Kidney (tissue), 14 donors: Measurements from ENCODE around the gene EIF4E1B. TPM values are rescaled to one million over a fixed set of nuclear protein-coding genes. Genes with fewer than 3 reads are reported as not detected.
A peak's percentile ranks its signal among the peaks of the same experiment; 100 is the strongest.

Experiments
- DNase-seq, 5 donors: peaks; one replicate each; pipeline ENCODE4 v3.0.0-alpha.2; 2013 to 2020
- FAIRE-seq: peaks from 2 replicates; lab custom pipeline; 2012; peaks lifted over from hg19 to GRCh38; lab: Jason Lieb, UNC
- H3K27ac ChIP-seq, 2 donors: one replicate each; pipeline ENCODE4 v1.7.0; 2013; ENCODE audit warnings: low read depth in 2 of 2, low read length in 2 of 2, inconsistent platforms in 1 of 2
- H3K27me3 ChIP-seq: one replicate; pipeline ENCODE4 v1.7.1; 2013; ENCODE audit warnings: low read length, inconsistent platforms; ENCODE audit not compliant: control insufficient read depth, insufficient read depth
- H3K36me3 ChIP-seq, 3 donors: one replicate each; pipeline versions ENCODE4 v1.7.0 to v1.7.1; 2013; ENCODE audit warnings: low read length in 3 of 3, control low read depth in 1 of 3, inconsistent platforms in 1 of 3; ENCODE audit not compliant: insufficient read depth in 3 of 3, control insufficient read depth in 2 of 3
- H3K4me1 ChIP-seq, 3 donors: one replicate each; pipeline versions ENCODE4 v1.7.0 to v1.7.1; 2013; ENCODE audit warnings: low read length in 3 of 3, inconsistent platforms in 1 of 3, low read depth in 1 of 3; ENCODE audit not compliant: control insufficient read depth in 2 of 3, insufficient read depth in 2 of 3
- H3K4me3 ChIP-seq, 3 donors: one replicate each; pipeline versions ENCODE4 v1.7.0 to v1.8.1; 2013; ENCODE audit warnings: low read length in 3 of 3, control low read depth in 1 of 3, inconsistent platforms in 1 of 3
- H3K9ac ChIP-seq, 3 donors: one replicate each; pipeline versions ENCODE4 v1.7.0 to v1.7.1; 2013; ENCODE audit warnings: low read length in 3 of 3, control low read depth in 1 of 3, inconsistent platforms in 1 of 3
- H3K9me3 ChIP-seq, 3 donors: one replicate each; pipeline versions ENCODE4 v1.7.0 to v1.7.1; 2013; ENCODE audit warnings: low read length in 3 of 3, control low read depth in 1 of 3, inconsistent platforms in 1 of 3; ENCODE audit not compliant: control insufficient read depth in 2 of 3, insufficient read depth in 1 of 3
- CTCF ChIP-seq: IDR thresholded peaks from 3 replicates; pipeline ENCODE4 v1.5.1; 2012; ENCODE audit warnings: mild to moderate bottlenecking, moderate library complexity, borderline replicate concordance; ENCODE audit not compliant: insufficient read depth; ENCODE audit errors: extremely low read depth
- intact Hi-C: fragments of 100-400 bp; cut with DNase I; formaldehyde crosslinking; loops from one replicate; pipeline ENCODE4 v1.11.1; 2022
- polyA plus RNA-seq: library from polyadenylated mRNA; stranded (reverse); fragments of 350-450 nt; fragmentation: Illumina TruSeq; extraction: RNeasy Lipid Tissue Mini Kit (QIAGEN cat#74804); gene quantifications from one replicate; pipeline ENCODE4 v1.2.3, GENCODE V29; 2014; ENCODE audit warnings: low read depth, low replicate concordance; ENCODE audit not compliant: insufficient read depth
- total RNA-seq: library from RNA; stranded (reverse); fragmentation: NEBNext Ultra II Directional; extraction: Animal tissue kit (Norgen Biotek cat#: 25700); gene quantifications from one replicate; pipeline ENCODE4 v1.2.1, GENCODE V29; 2021
- donor health status: control.
- donor health status: control.
- donor health status: control.
- donor health status: control.
- donor health status: control.
- donor health status: DM: yes; HTN: yes; CAD: no.
- donor health status: Normal renal cell carcinoma (clear cell type).

Gene EIF4E1B
- total and polyA plus RNA-seq, 2 donors from 2014 or later = not detected

GRCh38 chr5:176625966-176626875 lies 4.3 kb upstream of the EIF4E1B start:
- Histone ChIP-seq H3K36me3 (no peaks in the 10 kb centered on the region), H3K27ac (no peak overlapping the region), H3K4me1 (peaks cover 0 to 7% (median 0%) of the 10 kb centered on the region in 3 donors), H3K27me3 (peaks cover 27% of the 10 kb centered on the region), H3K9me3 (no peaks in the 10 kb centered on the region), H3K4me3 (no peak overlapping the region), H3K9ac (no peak overlapping the region)
- FAIRE-seq (no peak), DNase-seq (peak in 3 of 5 donors; percentile 27 to 56 (median 32))
- no peak for TF ChIP-seq CTCF
- intact Hi-C loops = no loop called here

- Histone ChIP-seq H3K36me3 (no peaks in the 10 kb centered on the region), H3K4me3 (no peak overlapping the region), H3K27me3 (peaks cover 31% of the 10 kb centered on the region), H3K4me1 (peaks cover 0 to 7% (median 0%) of the 10 kb centered on the region in 3 donors), H3K27ac (no peak overlapping the region), H3K9ac (no peak overlapping the region), H3K9me3 (no peaks in the 10 kb centered on the region)
- no peak for FAIRE-seq
- intact Hi-C loops = no loop called here
- TF ChIP-seq CTCF = no peak
- peak in 1 of 5 donors; percentile 52 for DNase-seq
These were observed 3.6 kb upstream of the EIF4E1B start for GRCh38 chr5:176626876-176627236.

- intact Hi-C loops = no loop called here
- Histone ChIP-seq H3K9ac (no peak overlapping the region), H3K4me3 (no peak overlapping the region), H3K4me1 (peaks cover 0 to 7% (median 0%) of the 10 kb centered on the region in 3 donors), H3K27me3 (peaks cover 31% of the 10 kb centered on the region), H3K9me3 (no peaks in the 10 kb centered on the region), H3K36me3 (no peaks in the 10 kb centered on the region), H3K27ac (no peak overlapping the region)
- peak in 1 of 5 donors; percentile 58 for DNase-seq
- no peak for TF ChIP-seq CTCF
- no peak for FAIRE-seq
These were observed 2.9 kb upstream of the EIF4E1B start for GRCh38 chr5:176627582-176627981.
